ENCODE data around the gene EGFLAM. TPM values are rescaled to one million over a fixed set of nuclear protein-coding genes. Genes with fewer than 3 reads are reported as not detected.
A peak's percentile ranks its signal among the peaks of the same experiment; 100 is the strongest.

The EGFLAM gene
- total and polyA plus RNA-seq, 2 donors (not counting 1 experiment from before 2014, with no cell fraction given), result 0.33 to 20.0 TPM

DNA sequence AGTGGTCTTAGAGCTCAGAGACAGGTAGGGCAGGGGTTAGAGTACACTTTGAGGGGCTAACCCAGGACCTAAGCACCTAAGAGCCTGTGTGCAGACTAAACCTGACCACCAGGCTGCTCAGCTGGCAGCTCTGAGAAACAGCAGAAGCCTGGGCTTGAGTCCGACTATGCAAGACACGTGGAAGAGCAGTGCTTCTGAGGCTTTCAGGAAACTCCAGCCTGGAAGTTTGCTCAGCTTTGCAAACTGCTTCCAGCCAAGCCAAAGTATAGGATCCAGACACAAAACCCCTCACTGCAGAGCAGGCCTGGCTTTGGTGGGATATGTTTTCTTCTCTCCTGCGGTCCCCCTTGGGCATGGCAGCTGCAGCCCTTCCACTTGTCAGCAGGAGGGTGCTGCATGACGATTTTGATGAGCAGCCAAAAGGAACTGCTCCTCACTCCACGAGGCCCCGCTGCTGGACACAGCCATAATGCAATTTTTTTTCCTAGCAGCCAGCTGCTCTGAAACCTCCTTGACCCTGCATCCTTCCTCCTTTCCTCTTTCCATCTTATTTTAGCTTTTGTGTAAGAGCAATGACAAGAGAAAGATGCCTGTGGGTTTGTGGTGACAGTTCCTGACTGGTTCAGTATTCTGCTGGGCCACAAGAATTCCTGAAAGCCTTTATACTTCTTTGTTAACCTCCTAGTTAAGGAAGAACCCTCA is 175.0 kb downstream of the EGFLAM start:
- Histone ChIP-seq H3K27ac (ENCODE audit: insufficient read depth, low read length) (peak overlapping the region; percentile 52), H2AFZ (ENCODE audit: low read length) (no peak overlapping the region), H3K27me3 (ENCODE audit: control insufficient read depth, insufficient read depth, low read length) (no peaks in the 10 kb centered on the region)

DNA sequence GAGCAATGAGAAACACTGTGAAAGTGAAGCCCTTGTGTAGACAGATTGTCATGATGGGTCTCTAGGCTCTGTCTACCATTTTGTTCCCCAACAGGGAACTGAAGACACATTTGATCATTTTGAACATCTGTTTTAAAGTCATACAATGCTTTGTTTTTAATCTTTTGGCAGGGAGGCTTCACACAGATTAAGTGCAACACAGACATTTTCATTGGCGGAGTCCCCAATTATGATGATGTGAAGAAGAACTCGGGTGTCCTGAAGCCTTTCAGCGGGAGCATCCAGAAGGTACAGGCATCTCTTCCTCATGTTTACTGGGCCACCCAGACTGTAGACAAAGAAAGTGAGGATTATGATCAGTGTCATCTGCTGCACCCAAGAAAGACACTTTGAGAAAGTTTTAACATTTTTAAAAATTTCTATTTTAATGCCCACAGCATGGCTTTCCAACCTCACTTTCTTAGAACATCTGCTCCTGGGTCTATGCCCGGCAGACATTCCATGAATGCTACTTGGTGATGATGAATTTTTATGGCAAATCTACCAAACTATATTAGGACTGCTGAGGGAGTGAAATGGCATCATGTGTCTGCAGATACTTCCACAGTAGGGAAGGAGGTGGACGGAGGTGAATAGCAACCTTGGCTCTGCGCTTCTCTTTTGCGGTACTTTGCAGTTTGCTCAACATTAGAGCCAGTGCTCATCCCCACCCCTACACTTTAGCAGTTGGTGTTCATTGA is 176.8 kb downstream of the EGFLAM start:
- no peak overlapping the region for H3K4me2 ChIP-seq (ENCODE audit: extremely low read depth, insufficient read depth, low read length)
- no peaks in the 10 kb centered on the region for H3K36me3 ChIP-seq (ENCODE audit: control insufficient read depth, insufficient read depth, low read length)
- no peaks in the 10 kb centered on the region for H3K9me3 ChIP-seq (ENCODE audit: control insufficient read depth, insufficient read depth, low read depth, low read length)
- DNase-seq (ENCODE audit: low read depth in 2 of 2), result peak; percentile 55 to 69
- TF ChIP-seq, protein P1, sequence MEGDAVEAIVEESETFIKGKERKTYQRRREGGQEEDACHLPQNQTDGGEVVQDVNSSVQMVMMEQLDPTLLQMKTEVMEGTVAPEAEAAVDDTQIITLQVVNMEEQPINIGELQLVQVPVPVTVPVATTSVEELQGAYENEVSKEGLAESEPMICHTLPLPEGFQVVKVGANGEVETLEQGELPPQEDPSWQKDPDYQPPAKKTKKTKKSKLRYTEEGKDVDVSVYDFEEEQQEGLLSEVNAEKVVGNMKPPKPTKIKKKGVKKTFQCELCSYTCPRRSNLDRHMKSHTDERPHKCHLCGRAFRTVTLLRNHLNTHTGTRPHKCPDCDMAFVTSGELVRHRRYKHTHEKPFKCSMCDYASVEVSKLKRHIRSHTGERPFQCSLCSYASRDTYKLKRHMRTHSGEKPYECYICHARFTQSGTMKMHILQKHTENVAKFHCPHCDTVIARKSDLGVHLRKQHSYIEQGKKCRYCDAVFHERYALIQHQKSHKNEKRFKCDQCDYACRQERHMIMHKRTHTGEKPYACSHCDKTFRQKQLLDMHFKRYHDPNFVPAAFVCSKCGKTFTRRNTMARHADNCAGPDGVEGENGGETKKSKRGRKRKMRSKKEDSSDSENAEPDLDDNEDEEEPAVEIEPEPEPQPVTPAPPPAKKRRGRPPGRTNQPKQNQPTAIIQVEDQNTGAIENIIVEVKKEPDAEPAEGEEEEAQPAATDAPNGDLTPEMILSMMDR (conservative IDR thresholded peaks at IDR 0.05 in 1 of 2, IDR thresholded peaks at IDR 0.05 in 1 of 2; ENCODE audit: low read depth in 1 of 2, low read length in 2 of 2), result no peak
- no peak for TF ChIP-seq EZH2 (IDR thresholded peaks at IDR 0.05; ENCODE audit: low read length, missing control alignments)
- H3K9ac ChIP-seq (ENCODE audit: insufficient read depth, low read length), result no peak overlapping the region
- no peak overlapping the region for H3K27ac ChIP-seq (ENCODE audit: insufficient read depth, low read length)
- peaks cover 31% of the 10 kb centered on the region for H3K4me1 ChIP-seq (ENCODE audit: control insufficient read depth, extremely low read depth, insufficient read depth, low read length)
- H4K20me1 ChIP-seq (ENCODE audit: control insufficient read depth, extremely low read depth, insufficient read depth, low read length), result no peaks in the 10 kb centered on the region
- H3K79me2 ChIP-seq (ENCODE audit: control insufficient read depth, insufficient read depth, low read length), result no peaks in the 10 kb centered on the region
- no peak overlapping the region for H3K4me3 ChIP-seq (replicated peaks in 1 of 4; ENCODE audit: control extremely low read depth in 1 of 4, insufficient read depth in 1 of 4, low read depth in 3 of 4, low read length in 4 of 4)
- no peaks in the 10 kb centered on the region for H3K27me3 ChIP-seq (ENCODE audit: control insufficient read depth, insufficient read depth, low read length)
- no peak overlapping the region for H2AFZ ChIP-seq (ENCODE audit: low read length)

More for the DNA sequence above, 175.0 kb downstream of the EGFLAM start:
- H3K4me2 ChIP-seq (ENCODE audit: extremely low read depth, insufficient read depth, low read length), result peak overlapping the region; percentile 21
- H3K36me3 ChIP-seq (ENCODE audit: control insufficient read depth, insufficient read depth, low read length), result no peaks in the 10 kb centered on the region
- no peaks in the 10 kb centered on the region for H4K20me1 ChIP-seq (ENCODE audit: control insufficient read depth, extremely low read depth, insufficient read depth, low read length)
- peaks cover 34% of the 10 kb centered on the region for H3K4me1 ChIP-seq (ENCODE audit: control insufficient read depth, extremely low read depth, insufficient read depth, low read length)
- no peaks in the 10 kb centered on the region for H3K9me3 ChIP-seq (ENCODE audit: control insufficient read depth, insufficient read depth, low read depth, low read length)
- no peak for TF ChIP-seq EZH2 (IDR thresholded peaks at IDR 0.05; ENCODE audit: low read length, missing control alignments)
- TF ChIP-seq, protein P1 (conservative IDR thresholded peaks at IDR 0.05 in 1 of 2, IDR thresholded peaks at IDR 0.05 in 1 of 2; ENCODE audit: low read depth in 1 of 2, low read length in 2 of 2), result peak; percentile 19 to 31
- H3K9ac ChIP-seq (ENCODE audit: insufficient read depth, low read length), result no peak overlapping the region
- no peak overlapping the region for H3K4me3 ChIP-seq (replicated peaks in 1 of 4; ENCODE audit: control extremely low read depth in 1 of 4, insufficient read depth in 1 of 4, low read depth in 3 of 4, low read length in 4 of 4)
- no peaks in the 10 kb centered on the region for H3K79me2 ChIP-seq (ENCODE audit: control insufficient read depth, insufficient read depth, low read length)
- DNase-seq (ENCODE audit: low read depth in 2 of 2), result peak; percentile 94 to 95

DNA sequence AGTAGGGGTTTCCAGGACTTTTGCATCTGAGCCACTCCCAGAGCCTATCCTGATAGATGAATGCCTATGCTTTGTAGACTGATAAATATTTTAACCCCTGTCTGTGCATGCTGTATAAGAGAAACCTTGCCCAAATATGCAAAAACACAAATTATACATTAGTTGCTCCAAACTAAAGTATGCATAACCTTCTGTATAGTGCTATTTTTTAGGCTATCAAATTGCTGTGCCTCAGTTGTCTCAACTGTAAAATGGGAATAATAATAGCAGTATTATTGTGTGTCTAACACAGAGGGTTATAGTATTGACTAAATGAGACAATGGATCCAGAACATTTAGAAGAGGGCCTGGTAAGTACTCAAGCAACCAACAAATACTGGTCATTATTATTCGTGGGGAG is 180.4 kb downstream of the EGFLAM start:
- Histone ChIP-seq H3K79me2 (ENCODE audit: control insufficient read depth, insufficient read depth, low read length) (no peaks in the 10 kb centered on the region), H3K27ac (ENCODE audit: insufficient read depth, low read length) (no peak overlapping the region), H3K9me3 (ENCODE audit: control insufficient read depth, insufficient read depth, low read depth, low read length) (no peaks in the 10 kb centered on the region), H3K4me3 (replicated peaks in 1 of 4; ENCODE audit: control extremely low read depth in 1 of 4, insufficient read depth in 1 of 4, low read depth in 3 of 4, low read length in 4 of 4) (no peak overlapping the region), H3K4me2 (ENCODE audit: extremely low read depth, insufficient read depth, low read length) (no peak overlapping the region), H3K36me3 (ENCODE audit: control insufficient read depth, insufficient read depth, low read length) (no peaks in the 10 kb centered on the region), H3K27me3 (ENCODE audit: control insufficient read depth, insufficient read depth, low read length) (no peaks in the 10 kb centered on the region), H3K9ac (ENCODE audit: insufficient read depth, low read length) (no peak overlapping the region), H3K4me1 (ENCODE audit: control insufficient read depth, extremely low read depth, insufficient read depth, low read length) (peaks cover 21% of the 10 kb centered on the region), H4K20me1 (ENCODE audit: control insufficient read depth, extremely low read depth, insufficient read depth, low read length) (no peaks in the 10 kb centered on the region), H2AFZ (ENCODE audit: low read length) (no peak overlapping the region)
- no peak for TF ChIP-seq EZH2 (IDR thresholded peaks at IDR 0.05; ENCODE audit: low read length, missing control alignments)
- TF ChIP-seq, protein P1 (conservative IDR thresholded peaks at IDR 0.05 in 1 of 2, IDR thresholded peaks at IDR 0.05 in 1 of 2; ENCODE audit: low read depth in 1 of 2, low read length in 2 of 2), result no peak
- DNase-seq (ENCODE audit: low read depth in 2 of 2), result no peak

Data from fibroblast of lung (primary cell).